GM19193 (cell line): ENCODE data around the gene AP3B2.

Experiments
- POLR2A ChIP-seq: IDR thresholded peaks from 4 replicates; pipeline ENCODE4 v1.6.1; 2011; ENCODE audit not compliant: insufficient read depth, insufficient read length; ENCODE audit errors: extremely low read depth

The AP3B2 gene

DNA sequence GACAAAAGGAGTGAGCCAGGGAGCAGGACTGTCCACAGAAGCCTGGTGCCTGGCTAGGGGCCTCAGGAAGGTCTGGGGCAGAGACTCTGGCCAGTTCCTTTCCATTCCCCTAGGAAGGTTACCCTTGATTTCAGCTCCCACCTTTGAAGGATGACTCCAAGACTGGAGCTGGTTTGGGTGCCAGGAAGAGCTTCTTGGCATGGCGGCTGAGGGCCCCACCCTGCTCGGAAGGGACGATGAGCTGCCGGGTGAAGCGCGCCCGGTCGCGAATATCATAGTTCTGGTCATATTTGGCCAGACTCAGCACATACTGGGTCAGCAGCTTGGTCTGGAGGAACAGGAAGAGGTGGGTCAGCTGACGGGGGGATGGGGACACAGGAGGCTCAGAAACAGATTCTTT, 43.1 kb downstream of the AP3B2 start:
- TF ChIP-seq POLR2A: no peak

DNA sequence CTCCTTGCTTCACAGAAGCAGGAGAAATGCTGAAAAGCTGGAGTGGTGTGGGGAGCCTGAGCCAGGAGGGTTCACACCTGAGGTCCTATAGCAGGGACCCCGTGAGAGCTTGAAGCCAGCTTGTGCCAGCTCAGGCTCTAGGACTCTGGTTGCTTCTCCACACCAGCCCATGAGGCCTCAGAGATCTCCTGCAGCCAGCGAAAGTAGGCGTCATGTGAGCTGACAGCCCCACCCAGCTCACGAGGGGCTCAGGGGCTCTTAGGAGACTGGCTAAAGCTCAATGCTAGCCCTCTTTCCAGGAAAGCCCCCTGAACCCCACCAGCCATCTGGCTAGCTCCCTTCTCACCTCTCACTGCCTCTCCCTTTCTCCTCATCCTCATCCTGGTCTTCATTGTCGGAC, 45.7 kb downstream of the AP3B2 start:
- TF ChIP-seq POLR2A: no peak

DNA sequence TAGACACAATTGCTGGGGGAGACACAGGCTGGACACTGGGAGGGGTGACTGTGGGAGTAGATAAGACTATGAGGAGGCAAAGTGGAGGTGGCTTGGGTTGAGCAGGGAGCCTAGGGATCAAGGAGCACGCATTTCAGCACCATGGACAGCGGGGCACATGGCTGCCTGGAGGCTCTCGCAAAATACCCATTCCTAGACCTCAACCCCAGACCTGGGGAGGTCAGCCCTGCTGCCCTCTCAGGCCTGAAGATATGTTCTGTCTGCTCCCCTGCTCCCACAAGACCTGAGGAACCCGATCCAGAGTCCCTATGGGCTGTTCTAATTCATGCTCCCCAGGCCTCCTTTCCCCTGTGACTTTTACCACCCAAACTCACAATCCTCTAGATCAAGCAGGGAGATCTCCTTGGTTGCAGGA, 46.5 kb downstream of the AP3B2 start:
- TF ChIP-seq POLR2A: no peak

GRCh38 chr15:82662641-82663040, 47.0 kb downstream of the AP3B2 start:
- no peak for TF ChIP-seq POLR2A

DNA sequence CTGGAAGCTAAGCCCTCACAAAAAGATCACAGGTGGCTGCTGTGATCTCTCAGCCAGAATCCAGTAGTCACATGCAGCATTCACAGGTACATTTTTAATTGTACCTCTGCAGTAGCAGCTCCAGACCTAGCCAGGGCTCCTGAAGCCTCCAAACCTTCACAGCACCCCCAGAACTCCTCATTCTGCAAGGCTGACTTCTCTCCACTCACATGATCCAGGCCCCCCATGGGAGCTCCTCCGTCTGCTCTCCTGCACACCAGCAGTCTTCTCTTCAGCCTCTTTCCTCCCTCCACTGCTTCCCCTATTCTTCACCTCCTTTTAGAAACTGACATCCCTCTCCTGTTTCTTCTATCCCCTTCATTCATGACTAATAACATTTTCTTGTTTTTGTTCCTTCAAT, 49.3 kb downstream of the AP3B2 start:
- no peak for TF ChIP-seq POLR2A

GRCh38 chr15:82656641-82657266, 52.9 kb downstream of the AP3B2 start:
- no peak for TF ChIP-seq POLR2A

GRCh38 chr15:82655606-82656005, 54.1 kb downstream of the AP3B2 start:
- no peak for TF ChIP-seq POLR2A

DNA sequence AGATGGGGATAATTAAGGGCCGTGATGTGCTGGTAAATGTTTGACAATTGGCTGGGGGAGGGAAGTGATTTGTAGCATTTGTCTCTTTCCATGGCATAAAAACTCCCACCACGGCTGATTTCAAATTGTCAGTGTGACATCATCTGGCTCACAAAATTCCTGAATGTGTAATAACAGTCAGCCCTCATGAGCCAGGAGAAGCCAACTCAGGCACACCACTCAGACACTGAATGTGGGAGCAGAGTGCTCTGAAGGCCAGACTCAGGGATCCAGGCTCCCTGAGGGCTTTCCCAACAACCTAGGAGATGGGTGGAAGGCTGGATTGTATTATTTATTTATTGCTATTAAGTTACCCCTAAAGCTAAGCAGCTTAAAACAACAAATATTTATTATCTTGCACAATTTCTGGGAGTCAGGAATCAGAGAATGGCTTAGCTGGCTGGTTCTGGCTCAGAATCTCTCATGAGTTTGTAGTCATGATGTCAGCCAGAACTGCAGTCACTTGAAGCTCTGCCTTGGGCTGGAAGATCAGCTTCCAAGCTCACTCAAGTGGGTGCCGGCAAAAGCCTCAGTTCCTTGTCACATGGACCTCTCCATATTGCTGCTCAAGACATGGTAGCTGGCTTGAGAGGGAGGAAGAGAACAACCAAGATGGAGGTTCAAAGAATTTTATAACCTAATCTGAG, 56.0 kb downstream of the AP3B2 start:
- TF ChIP-seq POLR2A: no peak

DNA sequence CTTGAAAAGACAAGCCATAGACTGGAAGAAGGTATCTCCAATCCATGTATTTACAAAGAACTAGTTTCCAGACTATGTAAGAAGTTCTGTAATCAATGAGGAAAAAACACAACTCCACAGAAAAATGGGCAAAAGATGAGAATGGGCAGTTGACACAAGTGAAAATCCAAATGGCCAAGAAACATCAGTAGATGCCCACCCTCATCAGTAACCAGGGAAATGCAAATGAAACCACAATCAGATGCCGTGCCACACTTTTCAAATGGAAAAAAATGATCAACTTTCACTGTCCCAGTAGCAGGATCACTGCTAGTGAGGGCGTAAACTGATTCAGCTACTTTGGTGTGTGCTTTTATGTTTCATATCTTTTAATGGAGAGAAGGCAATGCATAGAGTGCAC, 58.0 kb downstream of the AP3B2 start:
- no peak for TF ChIP-seq POLR2A

DNA sequence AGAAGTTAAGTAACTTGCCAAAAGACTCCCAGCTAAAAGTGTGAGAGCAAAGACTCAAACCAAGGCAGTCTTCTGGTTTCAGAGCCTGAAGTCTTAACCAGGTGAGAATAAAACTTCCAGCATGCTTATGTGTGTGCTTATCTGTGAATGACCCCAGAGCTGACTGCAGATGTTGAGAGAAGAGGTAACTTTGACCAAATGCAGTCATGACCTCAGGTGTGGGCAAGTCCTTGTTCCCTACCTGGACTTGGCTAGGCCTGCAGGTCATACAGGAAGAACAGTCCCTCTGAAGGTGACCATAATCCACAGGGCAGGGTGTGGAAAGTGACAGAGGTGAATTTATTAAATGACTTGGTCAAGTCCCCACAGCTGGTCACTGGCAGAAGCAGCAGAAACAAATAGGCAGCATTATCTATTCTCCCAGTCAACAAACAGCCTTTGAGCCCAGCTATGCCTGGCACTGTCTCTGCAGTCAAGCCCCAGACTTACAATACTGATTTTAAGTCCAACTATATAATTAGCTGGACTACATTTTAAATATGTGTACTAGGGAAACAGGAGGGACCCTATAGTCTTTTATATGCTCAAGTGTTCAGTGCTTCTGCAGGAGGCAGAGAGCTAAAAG, 59.5 kb downstream of the AP3B2 start:
- no peak for TF ChIP-seq POLR2A

DNA sequence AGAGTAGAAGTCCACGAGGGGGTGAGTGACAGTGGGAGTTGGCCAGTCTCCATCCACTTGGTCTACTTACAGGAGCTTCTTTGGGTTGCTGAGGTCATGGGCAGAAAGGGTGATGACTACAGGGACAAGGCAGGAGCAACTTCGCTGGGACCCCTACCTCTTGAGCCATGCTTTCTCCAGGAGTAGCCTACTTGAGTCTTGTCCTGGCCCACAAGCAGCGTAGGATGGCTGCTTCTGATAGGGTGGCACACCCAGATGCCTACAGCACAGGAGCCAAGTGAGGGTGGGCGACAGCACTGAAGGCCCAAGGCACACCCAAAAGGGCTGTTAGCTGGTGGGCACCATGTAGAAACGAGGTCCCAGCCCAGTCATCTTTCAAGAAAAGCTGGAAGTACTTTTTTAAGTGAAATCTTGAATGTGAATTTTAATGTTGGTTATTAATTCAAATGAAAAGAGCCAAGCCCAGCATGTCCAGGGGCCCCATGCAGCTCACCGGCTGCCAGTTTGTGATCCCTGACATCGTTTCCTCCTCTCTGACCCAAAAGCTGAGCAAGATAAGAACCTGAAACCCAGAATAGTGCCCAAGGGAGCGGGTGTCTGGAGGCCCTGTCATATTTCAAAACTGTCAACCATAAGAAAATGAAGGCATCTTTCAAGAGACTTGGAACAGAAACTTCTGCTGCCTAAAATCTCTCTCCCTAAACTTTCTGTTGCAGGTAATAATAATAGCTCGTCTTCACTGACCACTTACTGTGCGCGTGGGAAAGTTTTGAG, 60.3 kb downstream of the AP3B2 start:
- TF ChIP-seq POLR2A: no peak

GRCh38 chr15:82648257-82649103, 61.2 kb downstream of the AP3B2 start:
- no peak for TF ChIP-seq POLR2A

DNA sequence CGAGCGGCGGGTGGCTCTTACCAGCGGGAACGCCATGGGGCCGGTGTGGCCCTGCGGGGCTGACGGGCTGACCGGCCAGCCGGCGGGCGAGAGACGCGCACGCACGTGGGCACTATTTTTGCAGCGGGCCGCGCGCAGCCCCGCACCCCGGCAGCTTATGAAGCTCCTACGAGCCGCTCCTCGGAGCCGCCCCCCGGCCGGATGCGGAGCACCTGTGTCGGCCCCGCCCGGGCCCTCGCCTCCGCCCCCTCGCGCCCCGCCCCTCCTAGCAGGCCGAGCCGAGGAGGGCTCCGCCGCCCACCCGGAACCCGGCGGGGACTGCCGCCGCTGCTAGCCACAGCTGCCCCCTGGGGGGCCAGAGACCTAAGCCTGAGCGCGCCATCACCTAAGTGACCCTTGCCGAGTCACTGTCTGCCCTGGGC, 61.8 kb downstream of the AP3B2 start:
- TF ChIP-seq POLR2A: no peak

DNA sequence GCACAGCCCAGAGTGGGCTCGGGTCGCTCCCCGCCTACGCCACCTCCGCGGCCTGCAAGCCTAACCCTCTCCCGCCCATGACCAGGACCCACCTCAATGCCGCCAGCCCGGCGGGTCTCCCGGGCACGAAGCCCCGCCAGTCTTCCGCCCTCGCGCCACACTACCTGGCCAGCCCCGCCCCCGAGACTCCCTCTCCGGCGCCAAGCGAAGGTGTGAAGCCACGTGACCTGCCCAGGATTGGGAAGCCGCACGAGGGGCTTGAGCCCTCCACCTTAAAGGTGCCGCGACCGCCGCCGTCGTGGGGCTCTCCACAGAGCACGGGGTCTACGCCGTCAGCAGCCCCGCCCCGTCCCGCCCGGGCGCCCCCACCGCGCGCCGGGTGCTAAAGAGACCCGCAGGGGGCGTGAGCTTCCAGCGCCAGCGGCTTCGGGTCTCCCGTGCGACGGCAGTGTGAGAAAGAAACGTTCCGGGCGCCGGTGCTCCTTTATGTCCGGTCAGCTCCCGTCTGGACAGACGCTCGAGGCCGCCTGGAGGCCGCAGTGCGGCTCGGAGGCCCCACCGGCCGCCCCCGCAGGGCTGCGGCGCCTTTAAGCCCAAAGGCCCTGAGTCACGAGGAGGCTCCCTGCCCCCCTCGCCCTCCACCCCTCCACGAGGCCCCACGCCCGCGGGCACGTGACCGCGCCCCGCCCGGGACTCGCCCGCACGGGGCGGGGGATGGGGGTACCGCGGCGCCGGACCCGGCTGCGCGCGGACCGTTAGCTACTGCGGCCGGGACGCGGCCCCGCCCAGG, 62.4 kb downstream of the AP3B2 start, which contains the start of gene CPEB1:
Gene CPEB1 (minus strand): TSS at position 319 of the 790 bp plus-strand sequence. CDS start 18,904 bp downstream, outside the sequence.
- TF ChIP-seq POLR2A: no peak
